Natural killer cell (primary cell): ENCODE measurements around the gene VGLL4. TPM values are rescaled to one million over a fixed set of nuclear protein-coding genes. Genes with fewer than 3 reads are reported as not detected.

ENCODE experiments used
- ATAC-seq, 3 donors: fragments of 150-1000 bp in 2 of 3; fragments of 200-7000 bp in 1 of 3; cut with Tn5 transposase; 1 replicate in 1 of 3; 2 replicates in 2 of 3; pipeline ENCODE4 v1.10.0; 2021; ENCODE audit warnings: mild to moderate bottlenecking in 2 of 3, moderate library complexity in 2 of 3
- DNase-seq, 2 donors: peaks; one replicate each; pipeline versions ENCODE4 v3.0.0 to v3.0.0-alpha.2; 2013 to 2021; ENCODE audit warnings: mixed read lengths in 1 of 2
- H3K27ac ChIP-seq: one replicate; pipeline ENCODE4 v1.5.1; 2013; ENCODE audit warnings: mild to moderate bottlenecking, low read length
- H3K27me3 ChIP-seq: one replicate; pipeline ENCODE4 v1.6.1; 2013; ENCODE audit warnings: low read length; ENCODE audit not compliant: control insufficient read depth, insufficient read depth
- H3K36me3 ChIP-seq: one replicate; pipeline ENCODE4 v1.6.1; 2013; ENCODE audit warnings: low read length; ENCODE audit not compliant: control insufficient read depth, insufficient read depth
- H3K4me1 ChIP-seq: one replicate; pipeline ENCODE4 v1.6.1; 2013; ENCODE audit warnings: low read length; ENCODE audit not compliant: control insufficient read depth, insufficient read depth
- H3K4me3 ChIP-seq: one replicate; pipeline ENCODE4 v1.5.1; 2013; ENCODE audit warnings: low read length
- H3K9me3 ChIP-seq: one replicate; pipeline ENCODE4 v1.6.1; 2013; ENCODE audit warnings: low read length; ENCODE audit not compliant: control insufficient read depth, insufficient read depth
- H3K27ac Mint-ChIP-seq, 2 donors: one replicate each; pipeline ENCODE4 v1.8.0; 2022; ENCODE audit warnings: mild to moderate bottlenecking in 2 of 2, mixed read lengths in 2 of 2, moderate library complexity in 1 of 2
- H3K27me3 Mint-ChIP-seq, 2 donors: one replicate each; pipeline ENCODE4 v1.8.0; 2022; ENCODE audit warnings: low read depth in 2 of 2, mixed read lengths in 2 of 2
- H3K36me3 Mint-ChIP-seq: one replicate; pipeline ENCODE4 v1.8.0; 2022; ENCODE audit warnings: mixed read lengths
- H3K4me1 Mint-ChIP-seq, 2 donors: one replicate each; pipeline ENCODE4 v1.8.0; 2022; ENCODE audit warnings: mixed read lengths in 2 of 2
- H3K4me3 Mint-ChIP-seq: one replicate; pipeline ENCODE4 v1.8.0; 2022; ENCODE audit warnings: mild to moderate bottlenecking, moderate library complexity, mixed read lengths
- H3K9me3 Mint-ChIP-seq, 2 donors: one replicate each; pipeline ENCODE4 v1.8.0; 2022; ENCODE audit warnings: mixed read lengths in 2 of 2
- CTCF ChIP-seq: fragments of 200-600 bp; IDR thresholded peaks from one replicate; pipeline ENCODE4 v1.8.0; 2022; ENCODE audit warnings: antibody characterized with exemption
- WGBS: methylation state at CpG from one replicate; pipeline ENCODE4 v1.1.7; 2013; ENCODE audit warnings: missing lambda C conversion rate; ENCODE audit not compliant: insufficient coverage; 5-methylcytosine and 5-hydroxymethylcytosine counted together
- intact Hi-C: fragments of 100-400 bp; cut with micrococcal nuclease; formaldehyde crosslinking; loops from one replicate; pipeline ENCODE4 v1.14.2; 2022
- total RNA-seq, 4 donors: library from RNA; stranded (reverse); fragments of 120-200 nt in 1 of 4; gene quantifications; one replicate each; pipeline versions ENCODE4 v1.2.3 to v1.2.4, GENCODE V29; 2013 to 2022

Gene VGLL4
- total RNA-seq, 3 donors from 2014 or later (not counting 1 experiment from before 2014, with no cell fraction given) = 29.5 to 42.8 (median 34.6) TPM

DNA sequence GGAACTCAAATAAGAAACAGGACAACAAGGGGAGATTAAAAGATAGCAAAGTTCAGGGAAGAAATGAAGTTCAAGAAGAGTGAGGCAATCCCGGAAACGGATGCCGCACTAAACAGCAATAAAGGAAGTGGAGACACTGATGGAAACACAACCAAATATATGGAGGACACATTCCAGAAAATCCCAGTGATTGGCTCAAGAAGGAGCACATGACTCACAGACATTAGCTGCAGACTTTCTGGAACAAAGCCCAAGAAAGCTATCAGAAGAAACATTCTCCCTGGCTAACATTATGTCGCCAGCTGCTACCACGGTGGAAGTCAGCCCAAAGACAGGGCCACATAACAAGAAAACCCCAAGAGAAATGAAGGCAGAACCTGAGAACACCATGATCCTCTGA lies 18.1 kb upstream of the VGLL4 start:
- Histone ChIP-seq H3K36me3 (no peaks in the 10 kb centered on the region), H3K9me3 (no peaks in the 10 kb centered on the region), H3K27me3 (no peaks in the 10 kb centered on the region), H3K27ac (no peak overlapping the region), H3K4me3 (no peak overlapping the region), H3K4me1 (no peaks in the 10 kb centered on the region)
- no peak for TF ChIP-seq CTCF
- no peaks in the 10 kb centered on the region for H3K9me3 Mint-ChIP-seq
- H3K36me3 Mint-ChIP-seq = no peaks in the 10 kb centered on the region
- DNase-seq (no peak), ATAC-seq (no peak)
- no peak overlapping the region for H3K4me3 Mint-ChIP-seq
- intact Hi-C loops = no loop called here
- WGBS = 85% methylated on average over 5 of the region's 5 CpGs
- H3K27me3 Mint-ChIP-seq = no peaks in the 10 kb centered on the region
- no peak overlapping the region for H3K27ac Mint-ChIP-seq
- H3K4me1 Mint-ChIP-seq = no peaks in the 10 kb centered on the region

GRCh38 chr3:11661052-11661656 lies 17.4 kb upstream of the VGLL4 start:
- ATAC-seq (no peak), DNase-seq (no peak)
- Mint-ChIP-seq H3K9me3 (no peaks in the 10 kb centered on the region), H3K4me3 (no peak overlapping the region), H3K36me3 (no peaks in the 10 kb centered on the region), H3K27me3 (no peaks in the 10 kb centered on the region), H3K4me1 (no peaks in the 10 kb centered on the region), H3K27ac (no peak overlapping the region)
- Histone ChIP-seq H3K4me3 (no peak overlapping the region), H3K27ac (no peak overlapping the region), H3K9me3 (no peaks in the 10 kb centered on the region), H3K36me3 (no peaks in the 10 kb centered on the region), H3K27me3 (no peaks in the 10 kb centered on the region), H3K4me1 (no peaks in the 10 kb centered on the region)
- WGBS = 75% methylated on average over 5 of the region's 7 CpGs
- TF ChIP-seq CTCF = no peak
- intact Hi-C loops = no loop called here

DNA sequence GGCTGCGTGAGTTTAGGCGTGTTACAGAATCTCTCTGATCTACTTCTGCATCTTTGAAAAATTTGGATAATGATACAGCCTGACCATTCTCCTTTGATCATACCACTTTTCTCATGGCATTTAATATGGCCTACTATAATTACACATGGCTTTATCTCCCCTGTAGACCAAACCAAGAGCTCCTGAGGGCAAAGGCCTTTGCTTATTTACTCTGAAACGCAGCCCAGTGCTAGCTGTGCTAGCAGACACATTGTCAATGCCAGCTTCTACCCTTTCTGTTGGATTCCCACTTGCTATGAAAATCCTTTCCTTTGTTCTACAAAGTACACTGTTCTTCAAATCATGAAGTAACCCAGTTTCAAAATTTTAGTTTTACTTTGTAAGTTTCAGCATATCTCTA lies 16.5 kb upstream of the VGLL4 start:
- Histone ChIP-seq H3K36me3 (no peaks in the 10 kb centered on the region), H3K9me3 (no peaks in the 10 kb centered on the region), H3K4me1 (peaks cover 4% of the 10 kb centered on the region), H3K4me3 (no peak overlapping the region), H3K27ac (no peak overlapping the region), H3K27me3 (no peaks in the 10 kb centered on the region)
- H3K4me1 Mint-ChIP-seq = peaks cover 0 to 6% of the 10 kb centered on the region in 2 donors
- no peak for TF ChIP-seq CTCF
- no peak overlapping the region for H3K27ac Mint-ChIP-seq
- intact Hi-C loops = no loop called here
- no peaks in the 10 kb centered on the region for H3K9me3 Mint-ChIP-seq
- H3K4me3 Mint-ChIP-seq = no peak overlapping the region
- 84% methylated on average over 3 of the region's 3 CpGs for WGBS
- no peak for ATAC-seq
- no peaks in the 10 kb centered on the region for H3K27me3 Mint-ChIP-seq
- no peaks in the 10 kb centered on the region for H3K36me3 Mint-ChIP-seq
- DNase-seq = no peak

DNA sequence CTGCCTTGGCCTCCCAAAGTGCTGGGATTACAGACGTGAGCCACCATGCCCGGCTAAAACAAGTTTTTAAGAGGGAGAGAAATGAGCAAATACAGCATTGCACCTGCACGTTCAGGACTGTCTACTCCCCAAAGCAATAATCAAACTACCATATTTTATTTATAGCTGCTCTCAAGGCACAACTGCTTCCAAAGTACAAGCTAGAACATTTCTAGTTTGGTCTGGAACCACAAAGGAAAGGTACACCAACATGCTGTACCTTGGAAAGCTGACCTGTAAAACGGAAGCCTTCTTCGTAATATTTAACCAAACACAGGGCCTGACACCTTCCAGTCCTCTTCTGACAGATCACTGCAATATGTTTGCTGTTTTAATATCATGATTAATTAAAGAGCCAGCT lies 14.5 kb upstream of the VGLL4 start:
- WGBS = 69% methylated on average over 5 of the region's 5 CpGs
- intact Hi-C loops = loop anchor here (10.0 kb wide), 1 partner anchor 147 kb away; no protein-coding TSS in a partner anchor
- ATAC-seq = no peak
- Histone ChIP-seq H3K36me3 (no peaks in the 10 kb centered on the region), H3K4me3 (no peak overlapping the region), H3K27ac (no peak overlapping the region), H3K9me3 (no peaks in the 10 kb centered on the region), H3K4me1 (peaks cover 4% of the 10 kb centered on the region), H3K27me3 (no peaks in the 10 kb centered on the region)
- Mint-ChIP-seq H3K4me1 (peaks cover 0 to 6% of the 10 kb centered on the region in 2 donors), H3K27ac (no peak overlapping the region), H3K27me3 (no peaks in the 10 kb centered on the region), H3K9me3 (no peaks in the 10 kb centered on the region), H3K36me3 (no peaks in the 10 kb centered on the region), H3K4me3 (no peak overlapping the region)
- no peak for TF ChIP-seq CTCF
- DNase-seq = no peak
